CD4-positive, alpha-beta memory T cell (primary cell): ENCODE measurements around the gene F8. TPM values are rescaled to one million over a fixed set of nuclear protein-coding genes. Genes with fewer than 3 reads are reported as not detected.
A peak's percentile ranks its signal among the peaks of the same experiment; 100 is the strongest.

Experiments
- CTCF ChIA-PET: fragments of 350-600 bp; sonication (Branson Sonifier 250); formaldehyde crosslinking; loops from one replicate; lab custom pipeline; 2021; ENCODE audit warnings: inconsistent platforms; ENCODE audit not compliant: partially characterized antibody; lab: Charles Lee
- POLR2A ChIA-PET: fragments of 350-600 bp; sonication (Branson Sonifier 250); formaldehyde crosslinking; loops from one replicate; lab custom pipeline; 2021; ENCODE audit not compliant: partially characterized antibody; lab: Charles Lee
- DNase-seq, 5 donors: peaks; one replicate each; pipeline versions ENCODE4 v3.0.0 to v3.0.0-alpha.2; 2020 to 2022; ENCODE audit warnings: mixed read lengths in 1 of 5
- H3K27ac ChIP-seq: one replicate; pipeline ENCODE4 v1.7.0; 2013; ENCODE audit warnings: low read depth, low read length
- H3K27me3 ChIP-seq: 2 replicates; pipeline ENCODE4 v1.7.0; 2013; ENCODE audit warnings: mild to moderate bottlenecking, low read length, moderate library complexity; ENCODE audit not compliant: insufficient read depth
- H3K36me3 ChIP-seq: 2 replicates; pipeline ENCODE4 v1.7.0; 2013; ENCODE audit warnings: mild to moderate bottlenecking, low read length, moderate library complexity; ENCODE audit not compliant: insufficient read depth
- H3K4me1 ChIP-seq: 2 replicates; pipeline ENCODE4 v1.7.0; 2013; ENCODE audit warnings: mild to moderate bottlenecking, low read length, moderate library complexity; ENCODE audit not compliant: insufficient read depth
- H3K4me3 ChIP-seq, 2 donors: one replicate each; pipeline ENCODE4 v1.7.0; 2013; ENCODE audit warnings: low read length in 2 of 2, mild to moderate bottlenecking in 1 of 2
- H3K9me3 ChIP-seq, 2 donors: one replicate each; pipeline ENCODE4 v1.7.0; 2013; ENCODE audit warnings: low read length in 2 of 2, control low read depth in 1 of 2; ENCODE audit not compliant: control insufficient read depth in 1 of 2
- H3K27ac Mint-ChIP-seq, 7 donors: one replicate each; pipeline ENCODE4 v1.8.0; 2020 to 2021; ENCODE audit warnings: mixed read lengths in 7 of 7, mild to moderate bottlenecking in 6 of 7, inconsistent platforms in 3 of 7, moderate library complexity in 3 of 7
- H3K27me3 Mint-ChIP-seq, 2 donors: one replicate each; pipeline ENCODE4 v1.8.0; 2020 to 2021; ENCODE audit warnings: mixed read lengths in 2 of 2
- H3K36me3 Mint-ChIP-seq, 2 donors: one replicate each; pipeline ENCODE4 v1.8.0; 2020 to 2021; ENCODE audit warnings: mixed read lengths in 2 of 2, inconsistent platforms in 1 of 2, mild to moderate bottlenecking in 1 of 2
- H3K4me1 Mint-ChIP-seq, 4 donors: one replicate each; pipeline ENCODE4 v1.8.0; 2020 to 2021; ENCODE audit warnings: mixed read lengths in 4 of 4, mild to moderate bottlenecking in 1 of 4
- H3K4me3 Mint-ChIP-seq, 8 donors: one replicate each; pipeline ENCODE4 v1.8.0; 2020 to 2021; ENCODE audit warnings: mixed read lengths in 8 of 8, mild to moderate bottlenecking in 7 of 8, moderate library complexity in 6 of 8, inconsistent platforms in 3 of 8
- H3K9me3 Mint-ChIP-seq, 8 donors: one replicate each; pipeline ENCODE4 v1.8.0; 2020 to 2021; ENCODE audit warnings: mixed read lengths in 8 of 8, mild to moderate bottlenecking in 5 of 8, inconsistent platforms in 3 of 8, moderate library complexity in 1 of 8
- intact Hi-C: fragments of 100-400 bp; cut with micrococcal nuclease; formaldehyde crosslinking; loops from one replicate; pipeline ENCODE4 v1.15.1; 2023
- polyA plus RNA-seq, 2 donors: library from polyadenylated mRNA; unstranded; fragments of 300-500 nt; fragmentation: Illumina TruSeq; gene quantifications; one replicate each; pipeline ENCODE4 v1.2.3, GENCODE V29; 2021
- total RNA-seq, 2 experiments: library from RNA; stranded (reverse); gene quantifications; one replicate each; pipeline ENCODE4 v1.2.3, GENCODE V29; 2021

Gene F8
- total and polyA plus RNA-seq, 4 experiments from 2014 or later = 2.4 to 7.2 (median 3.7) TPM

- peaks cover 0 to 19% (median 4%) of the 10 kb centered on the region in 8 donors for H3K9me3 Mint-ChIP-seq
- H3K27ac Mint-ChIP-seq = no peak overlapping the region
- ChIA-PET POLR2A (no interaction called here), CTCF (no interaction called here)
- no peak overlapping the region for H3K4me3 ChIP-seq
- H3K36me3 Mint-ChIP-seq = peaks cover 23 to 46% of the 10 kb centered on the region in 2 donors
- H3K4me1 Mint-ChIP-seq = peaks cover 13 to 25% (median 15%) of the 10 kb centered on the region in 4 donors
- no peaks in the 10 kb centered on the region for H3K27me3 Mint-ChIP-seq
- no peak for DNase-seq
- no peak overlapping the region for H3K4me3 Mint-ChIP-seq
- H3K27me3 ChIP-seq = no peaks in the 10 kb centered on the region
- peaks cover 5% of the 10 kb centered on the region for H3K36me3 ChIP-seq
- no peaks in the 10 kb centered on the region for H3K4me1 ChIP-seq
- intact Hi-C loops = no loop called here
- H3K9me3 ChIP-seq = no peaks in the 10 kb centered on the region
- H3K27ac ChIP-seq = no peak overlapping the region
These were observed 13.2 kb upstream of the F8 start for GRCh38 chrX:155035688-155036087.

GRCh38 chrX:155031657-155032056, 9.1 kb upstream of the F8 start:
- H3K9me3 ChIP-seq = no peaks in the 10 kb centered on the region
- H3K4me1 ChIP-seq = peaks cover 15% of the 10 kb centered on the region
- Mint-ChIP-seq H3K4me3 (no peak overlapping the region), H3K27ac (peak overlapping the region in 1 of 7 donors; percentile 27), H3K4me1 (peaks cover 9 to 32% (median 22%) of the 10 kb centered on the region in 4 donors), H3K27me3 (no peaks in the 10 kb centered on the region), H3K36me3 (peaks cover 20 to 29% of the 10 kb centered on the region in 2 donors), H3K9me3 (peaks cover 0 to 16% (median 3%) of the 10 kb centered on the region in 8 donors)
- CTCF ChIA-PET = interaction anchor here (0.7 kb wide), 1 partner anchor 93 kb away, joined by 3 read pairs; no protein-coding TSS in a partner anchor
- no peak overlapping the region for H3K4me3 ChIP-seq
- intact Hi-C loops = no loop called here
- no peak overlapping the region for H3K27ac ChIP-seq
- H3K36me3 ChIP-seq = peaks cover 5% of the 10 kb centered on the region
- DNase-seq = no peak
- no peaks in the 10 kb centered on the region for H3K27me3 ChIP-seq
- POLR2A ChIA-PET = no interaction called here

GRCh38 chrX:155028877-155029291, 6.4 kb upstream of the F8 start:
- peak overlapping the region in 4 of 8 donors; percentile 1 to 93 (median 12) for H3K4me3 Mint-ChIP-seq
- intact Hi-C loops = no loop called here
- H3K27ac ChIP-seq = no peak overlapping the region
- no peaks in the 10 kb centered on the region for H3K9me3 ChIP-seq
- no peak overlapping the region for H3K4me3 ChIP-seq
- no peaks in the 10 kb centered on the region for H3K27me3 ChIP-seq
- ChIA-PET CTCF (interaction anchor here (1.4 kb wide), 1 partner anchor 28 kb away, joined by 5 read pairs; no protein-coding TSS in a partner anchor), POLR2A (interaction anchor here (0.7 kb wide), 1 partner anchor 41 kb away, joined by 3 read pairs; no protein-coding TSS in a partner anchor)
- no peak for DNase-seq
- peaks cover 9 to 36% (median 21%) of the 10 kb centered on the region in 4 donors for H3K4me1 Mint-ChIP-seq
- peaks cover 0 to 6% of the 10 kb centered on the region in 2 donors for H3K36me3 Mint-ChIP-seq
- H3K4me1 ChIP-seq = peaks cover 15% of the 10 kb centered on the region
- H3K27me3 Mint-ChIP-seq = no peaks in the 10 kb centered on the region
- H3K9me3 Mint-ChIP-seq = peaks cover 0 to 7% (median 0%) of the 10 kb centered on the region in 8 donors
- H3K36me3 ChIP-seq = peaks cover 5% of the 10 kb centered on the region
- peak overlapping the region in 3 of 7 donors; percentile 81 to 97 (median 86) for H3K27ac Mint-ChIP-seq

DNA sequence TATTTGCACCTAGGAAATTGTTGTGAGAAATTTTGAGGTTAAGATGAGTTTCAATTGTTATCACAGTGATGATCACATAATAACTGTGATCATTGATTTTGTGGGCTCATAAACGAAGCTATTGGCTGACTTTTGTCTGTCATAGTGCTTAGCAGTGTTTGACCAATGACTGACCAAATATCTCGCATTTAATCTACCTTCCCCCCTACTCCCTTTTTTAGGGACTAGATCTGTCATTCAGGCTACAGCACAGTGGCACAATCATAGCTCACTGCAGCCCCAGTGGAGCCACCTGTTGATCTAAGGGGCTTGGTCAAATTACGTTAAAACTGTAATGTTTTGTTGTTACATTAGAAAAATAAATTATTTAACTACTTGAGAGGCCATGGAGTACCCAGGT, 5.6 kb upstream of the F8 start:
- peak overlapping the region; percentile 94 for H3K27ac ChIP-seq
- CTCF ChIA-PET = interaction anchor here (1.4 kb wide), 1 partner anchor 29 kb away, joined by 5 read pairs; no protein-coding TSS in a partner anchor
- Mint-ChIP-seq H3K36me3 (peaks cover 0 to 6% of the 10 kb centered on the region in 2 donors), H3K4me3 (peak overlapping the region; percentile 49 to 93 (median 90)), H3K27ac (peak overlapping the region; percentile 95 to 97 (median 96)), H3K9me3 (peaks cover 0 to 7% (median 0%) of the 10 kb centered on the region in 8 donors), H3K27me3 (no peaks in the 10 kb centered on the region), H3K4me1 (peaks cover 9 to 36% (median 20%) of the 10 kb centered on the region in 4 donors)
- peaks cover 15% of the 10 kb centered on the region for H3K4me1 ChIP-seq
- intact Hi-C loops = no loop called here
- peak overlapping the region; percentile 73 to 82 for H3K4me3 ChIP-seq
- no peaks in the 10 kb centered on the region for H3K36me3 ChIP-seq
- DNase-seq = no peak
- POLR2A ChIA-PET = interaction anchor here (0.7 kb wide), 1 partner anchor 42 kb away, joined by 3 read pairs; no protein-coding TSS in a partner anchor
- no peaks in the 10 kb centered on the region for H3K9me3 ChIP-seq
- H3K27me3 ChIP-seq = no peaks in the 10 kb centered on the region

DNA sequence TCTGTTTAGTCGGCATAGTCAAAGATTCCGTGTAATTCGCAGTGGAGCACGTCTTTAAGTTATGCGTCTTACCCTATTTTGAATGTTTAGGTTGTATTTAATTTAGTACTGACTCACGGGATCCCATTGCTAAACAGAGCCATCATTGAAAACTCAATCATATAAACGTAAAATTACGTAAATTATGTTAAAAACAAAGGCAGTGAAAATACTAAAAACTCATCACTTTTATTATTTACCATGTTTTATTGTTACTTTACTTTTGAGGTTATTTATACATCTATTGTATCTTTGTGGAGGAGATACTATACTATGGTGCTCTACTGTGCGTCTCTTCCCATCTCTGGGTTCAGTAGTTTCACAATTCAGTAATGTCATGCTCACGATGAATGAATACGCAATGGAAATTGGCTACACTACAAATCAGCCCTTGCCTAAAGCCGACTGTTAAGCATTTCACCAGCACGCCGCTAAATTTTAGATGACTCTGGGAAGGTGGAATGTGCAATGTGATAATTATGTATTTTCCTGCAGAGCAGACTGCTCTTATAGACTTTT, 5.1 kb upstream of the F8 start:
- peak overlapping the region; percentile 95 to 97 (median 96) for H3K27ac Mint-ChIP-seq
- peaks cover 0 to 7% (median 0%) of the 10 kb centered on the region in 8 donors for H3K9me3 Mint-ChIP-seq
- peaks cover 15% of the 10 kb centered on the region for H3K4me1 ChIP-seq
- no peaks in the 10 kb centered on the region for H3K36me3 ChIP-seq
- no peaks in the 10 kb centered on the region for H3K9me3 ChIP-seq
- H3K4me3 ChIP-seq = peak overlapping the region; percentile 73 to 82
- peaks cover 9 to 36% (median 20%) of the 10 kb centered on the region in 4 donors for H3K4me1 Mint-ChIP-seq
- ChIA-PET POLR2A (interaction anchor here (0.8 to 1.4 kb wide), 8 partner anchors 10 to 48 kb away, joined by 3 to 10 read pairs (median 7); partner anchors contain the start of genes BRCC3, CMC4 and MTCP1), CTCF (interaction anchor here (1.1 to 1.4 kb wide), 2 partner anchors 29 kb away, joined by 5 read pairs; no protein-coding TSS in a partner anchor)
- no peaks in the 10 kb centered on the region for H3K27me3 ChIP-seq
- H3K27ac ChIP-seq = peak overlapping the region; percentile 94
- DNase-seq = peak; percentile 12 to 52 (median 27)
- H3K36me3 Mint-ChIP-seq = peaks cover 0 to 6% of the 10 kb centered on the region in 2 donors
- peak overlapping the region; percentile 86 to 93 (median 90) for H3K4me3 Mint-ChIP-seq
- intact Hi-C loops = loop anchor here (2.0 kb wide), 4 partner anchors 29 to 739 kb away; no protein-coding TSS in a partner anchor
- H3K27me3 Mint-ChIP-seq = no peaks in the 10 kb centered on the region

DNA sequence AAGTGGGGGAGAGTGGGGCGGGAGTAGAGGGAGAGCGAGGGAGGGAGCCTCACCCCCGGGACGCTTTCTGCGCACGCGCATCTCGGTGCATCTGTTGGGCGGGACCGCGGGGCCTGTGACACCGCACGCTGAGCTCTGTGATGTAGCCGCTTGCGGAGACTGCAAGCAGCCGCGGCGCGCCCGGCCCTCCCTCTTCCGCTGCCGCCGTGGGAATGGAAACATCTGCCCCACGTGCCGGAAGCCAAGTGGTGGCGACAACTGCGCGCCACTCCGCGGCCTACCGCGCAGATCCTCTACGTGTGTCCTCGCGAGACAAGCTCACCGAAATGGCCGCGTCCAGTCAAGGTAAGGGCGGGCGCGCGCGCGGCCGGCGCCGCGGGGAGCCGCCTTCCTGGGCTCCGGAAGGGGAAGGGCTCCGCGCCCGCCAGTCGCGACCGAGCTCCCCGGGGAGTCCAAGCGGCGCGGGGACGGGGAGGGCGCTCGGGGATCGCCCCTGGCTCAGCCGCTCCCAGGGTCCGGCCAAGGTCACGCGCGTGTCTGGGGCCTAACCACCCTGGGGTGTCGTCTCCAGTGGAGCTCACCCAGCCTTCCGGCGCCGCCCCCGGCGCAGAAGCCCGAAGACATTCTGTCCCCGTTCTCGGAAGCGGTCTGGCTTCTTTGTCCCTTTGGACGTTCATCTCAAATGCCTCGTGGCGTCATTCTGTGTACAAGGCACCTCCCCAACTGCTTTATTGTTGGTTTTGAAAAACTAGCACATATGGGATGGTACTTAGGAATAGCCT, 4.4 kb upstream of the F8 start, which contains the start of gene FUNDC2:
Gene FUNDC2 (plus strand): TSS at position 118 of the 782 bp plus-strand sequence. CDS start 95 bp downstream, at position 213.
- Histone ChIP-seq H3K27ac (peak within 1 kb of the TSS; percentile 94), H3K36me3 (no peaks in the 10 kb centered on the region), H3K9me3 (no peaks in the 10 kb centered on the region), H3K4me1 (peaks cover 15% of the 10 kb centered on the region), H3K4me3 (peak within 1 kb of the TSS; percentile 73 to 82), H3K27me3 (no peaks in the 10 kb centered on the region)
- POLR2A ChIA-PET = interaction anchor here (0.6 to 1.4 kb wide), 14 partner anchors 9 to 1994 kb away, joined by 3 to 10 read pairs (median 4); partner anchors contain the start of genes BRCC3, CMC4, MTCP1 and VBP1
- Mint-ChIP-seq H3K4me3 (peak within 1 kb of the TSS; percentile 86 to 93 (median 90)), H3K9me3 (peaks cover 0 to 7% (median 0%) of the 10 kb centered on the region in 8 donors), H3K36me3 (peaks cover 0 to 6% of the 10 kb centered on the region in 2 donors), H3K27me3 (no peaks in the 10 kb centered on the region), H3K27ac (peak within 1 kb of the TSS; percentile 95 to 97 (median 96)), H3K4me1 (peaks cover 8 to 36% (median 20%) of the 10 kb centered on the region in 4 donors)
- peak; percentile 90 to 96 (median 95) for DNase-seq
- intact Hi-C loops = loop anchor here (1.0 to 2.0 kb wide), 5 partner anchors 30 to 740 kb away; partner anchors contain the start of genes BRCC3, CMC4 and MTCP1
- CTCF ChIA-PET = interaction anchor here (0.8 to 1.1 kb wide), 2 partner anchors 30 to 109 kb away, joined by 3 to 5 read pairs; no protein-coding TSS in a partner anchor
